MM.1S (cell line): ENCODE measurements around the gene CFAP46.

Source experiments
- DNase-seq: peaks from one replicate; pipeline ENCODE4 v3.0.0-alpha.2; 2015
- H2AFZ ChIP-seq: fragments of 300-600 bp; sonication (generic); 2 replicates; pipeline ENCODE4 v1.6.0; 2016; ENCODE audit warnings: antibody characterized with exemption, low read length
- H3F3A ChIP-seq: fragments of 300-600 bp; sonication (generic); 2 replicates; pipeline ENCODE4 v1.6.1; 2016; ENCODE audit warnings: mild to moderate bottlenecking, antibody characterized with exemption, low read length, moderate library complexity, mixed read lengths; ENCODE audit not compliant: insufficient read depth
- H3K27ac ChIP-seq: fragments of 300-600 bp; sonication (generic); 2 replicates; pipeline ENCODE4 v1.5.1; 2016; ENCODE audit warnings: mild to moderate bottlenecking, low read length
- H3K27me3 ChIP-seq: fragments of 300-600 bp; sonication (generic); replicated peaks from 2 replicates; pipeline ENCODE4 v1.6.0; 2016; ENCODE audit warnings: low read length; ENCODE audit not compliant: insufficient read depth
- H3K36me3 ChIP-seq: fragments of 300-600 bp; sonication (generic); replicated peaks from 2 replicates; pipeline ENCODE4 v1.6.1; 2016; ENCODE audit warnings: mild to moderate bottlenecking, low read length, mixed read lengths; ENCODE audit not compliant: insufficient read depth
- H3K4me1 ChIP-seq: fragments of 300-600 bp; sonication (generic); 2 replicates; pipeline ENCODE4 v1.6.1; 2016; ENCODE audit warnings: low read length, mixed read lengths
- H3K4me2 ChIP-seq: fragments of 300-600 bp; sonication (generic); 2 replicates; pipeline ENCODE4 v1.6.0; 2016; ENCODE audit warnings: low read depth, low read length
- H3K4me3 ChIP-seq: fragments of 300-600 bp; sonication (generic); 2 replicates; pipeline ENCODE4 v1.5.1; 2016; ENCODE audit warnings: low read length, mixed read lengths
- H3K79me2 ChIP-seq: fragments of 300-600 bp; sonication (generic); 2 replicates; pipeline ENCODE4 v1.6.1; 2016; ENCODE audit warnings: mixed run types, low read length, mixed read lengths
- H3K9ac ChIP-seq: fragments of 300-600 bp; sonication (generic); 2 replicates; pipeline ENCODE4 v1.6.1; 2016; ENCODE audit warnings: low read length, mixed read lengths
- H3K9me2 ChIP-seq: fragments of 300-600 bp; sonication (generic); replicated peaks from 2 replicates; pipeline ENCODE4 v1.6.1; 2016; ENCODE audit warnings: mild to moderate bottlenecking, low read length, mixed read lengths; ENCODE audit not compliant: insufficient read depth
- H3K9me3 ChIP-seq: fragments of 300-600 bp; sonication (generic); replicated peaks from 2 replicates; pipeline ENCODE4 v1.6.1; 2016; ENCODE audit warnings: mild to moderate bottlenecking, low read length, mixed read lengths; ENCODE audit not compliant: insufficient read depth
- H4K20me1 ChIP-seq: fragments of 300-600 bp; sonication (generic); 2 replicates; pipeline ENCODE4 v1.6.1; 2016; ENCODE audit warnings: mild to moderate bottlenecking, low read length, moderate library complexity, mixed read lengths; ENCODE audit not compliant: insufficient read depth
- CTCF ChIP-seq: fragments of 300-600 bp; sonication (generic); IDR thresholded peaks from 2 replicates; pipeline ENCODE4 v1.5.1; 2016; ENCODE audit warnings: antibody characterized with exemption, low read length, mixed read lengths
- EZH2 ChIP-seq: fragments of 300-600 bp; sonication (generic); optimal IDR thresholded peaks from 2 replicates; pipeline ENCODE3; 2017; ENCODE audit warnings: low read depth, mild to moderate bottlenecking, antibody characterized with exemption, low read length, mixed read lengths
- EZH2phosphoT487 ChIP-seq: fragments of 300-600 bp; sonication (generic); IDR thresholded peaks from 2 replicates; pipeline ENCODE4 v1.6.1; 2018; ENCODE audit warnings: antibody characterized with exemption, low read length

Gene CFAP46

DNA sequence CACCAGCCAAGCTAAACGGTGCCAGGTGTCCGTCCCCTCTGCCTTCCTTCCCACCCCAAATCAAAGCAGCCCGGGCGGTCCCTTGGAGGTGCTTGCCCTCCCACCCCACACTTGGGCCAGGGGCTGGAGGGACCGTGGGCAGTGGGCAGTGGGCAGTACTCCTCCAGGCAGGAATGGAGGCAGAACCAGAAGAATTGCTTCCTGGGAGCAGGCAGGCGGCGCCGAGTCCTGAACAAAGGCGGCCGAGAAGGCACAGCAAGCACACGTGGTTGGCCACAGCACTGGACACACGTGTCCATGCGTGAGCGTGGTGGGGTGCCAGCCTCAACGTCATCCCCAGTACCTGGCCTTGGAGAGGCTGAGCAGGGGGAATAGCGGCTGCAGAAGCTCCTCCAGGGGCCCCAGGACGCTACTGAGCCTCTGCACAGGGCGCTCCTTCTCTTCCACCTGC is 108.0 kb downstream of the CFAP46 start:
- Histone ChIP-seq H3K27ac (no peak overlapping the region), H3K36me3 (no peaks in the 10 kb centered on the region), H3F3A (no peaks in the 10 kb centered on the region), H3K9ac (no peak overlapping the region), H3K4me1 (no peaks in the 10 kb centered on the region), H3K4me2 (no peak overlapping the region), H3K79me2 (no peaks in the 10 kb centered on the region), H4K20me1 (no peaks in the 10 kb centered on the region), H3K9me2 (no peaks in the 10 kb centered on the region), H3K9me3 (no peaks in the 10 kb centered on the region), H2AFZ (no peak overlapping the region), H3K4me3 (no peak overlapping the region), H3K27me3 (peaks cover 17% of the 10 kb centered on the region)
- no peak for TF ChIP-seq EZH2
- no peak for TF ChIP-seq EZH2phosphoT487
- no peak for TF ChIP-seq CTCF
- DNase-seq: no peak

- Histone ChIP-seq H3K27me3 (peaks cover 25% of the 10 kb centered on the region), H3F3A (no peaks in the 10 kb centered on the region), H3K9me2 (no peaks in the 10 kb centered on the region), H3K4me1 (no peaks in the 10 kb centered on the region), H3K79me2 (no peaks in the 10 kb centered on the region), H3K9me3 (no peaks in the 10 kb centered on the region), H4K20me1 (no peaks in the 10 kb centered on the region), H3K4me3 (no peak overlapping the region), H3K27ac (no peak overlapping the region), H2AFZ (no peak overlapping the region), H3K4me2 (no peak overlapping the region), H3K36me3 (no peaks in the 10 kb centered on the region), H3K9ac (no peak overlapping the region)
- no peak for DNase-seq
- TF ChIP-seq EZH2phosphoT487 (no peak), EZH2 (no peak), CTCF (no peak)
Observed at GRCh38 chr10:132833421-132834111, 108.8 kb downstream of the CFAP46 start.

DNA sequence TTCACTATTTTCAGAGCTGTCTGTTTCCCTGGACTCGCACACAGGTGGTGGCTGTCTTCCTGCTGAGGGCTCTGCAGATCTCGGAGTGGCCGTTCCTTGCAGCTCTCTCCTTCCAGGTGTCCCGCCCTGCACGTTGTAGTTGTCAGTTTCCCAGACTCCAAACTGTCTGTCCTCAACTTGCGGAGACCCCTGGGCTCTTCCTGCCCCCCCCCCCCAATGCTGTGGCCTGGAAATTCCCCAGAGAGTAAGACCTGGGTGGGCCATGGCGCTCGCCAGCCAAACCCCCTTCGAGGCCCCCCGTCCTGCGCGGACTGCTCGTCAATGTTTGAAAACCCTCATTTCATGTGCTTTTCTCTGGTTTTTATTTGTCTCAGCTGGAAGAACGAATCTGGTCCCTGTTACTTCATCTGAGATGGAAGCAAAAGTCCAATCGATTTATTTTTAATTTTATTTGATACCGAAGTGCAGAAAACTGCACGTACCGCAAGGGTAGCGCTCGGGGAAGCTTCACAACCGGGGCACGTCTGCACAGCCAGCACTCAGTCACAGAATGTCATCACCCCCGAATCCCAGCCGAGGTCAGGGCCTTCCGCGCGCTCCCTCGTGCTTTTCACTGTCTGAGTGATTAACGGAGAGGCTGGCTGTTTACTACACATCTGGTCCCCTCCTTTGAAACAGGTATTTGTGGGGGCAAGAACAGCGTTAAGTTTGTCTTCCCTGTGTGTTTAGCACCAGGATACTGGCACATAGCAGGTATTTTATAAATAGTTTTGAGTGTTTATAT is 110.0 kb downstream of the CFAP46 start:
- H3K4me3 ChIP-seq: no peak overlapping the region
- no peak overlapping the region for H3K4me2 ChIP-seq
- H3K79me2 ChIP-seq: no peaks in the 10 kb centered on the region
- H3K4me1 ChIP-seq: no peaks in the 10 kb centered on the region
- TF ChIP-seq CTCF: no peak
- H3K27ac ChIP-seq: no peak overlapping the region
- no peak for DNase-seq
- H3K36me3 ChIP-seq: no peaks in the 10 kb centered on the region
- H3K9me3 ChIP-seq: no peaks in the 10 kb centered on the region
- no peaks in the 10 kb centered on the region for H3K9me2 ChIP-seq
- no peak overlapping the region for H2AFZ ChIP-seq
- H3K9ac ChIP-seq: no peak overlapping the region
- peaks cover 33% of the 10 kb centered on the region for H3K27me3 ChIP-seq
- H4K20me1 ChIP-seq: no peaks in the 10 kb centered on the region
- H3F3A ChIP-seq: no peaks in the 10 kb centered on the region
